ENCODE data around the gene BACH2. TPM values are rescaled to one million over a fixed set of nuclear protein-coding genes. Genes with fewer than 3 reads are reported as not detected.

Gene BACH2
- total and polyA plus RNA-seq, 9 of the 15 experiments (the other 6 are each of a cell fraction or from before 2014, with no cell fraction given): 0.06 to 3.1 (median 0.59) TPM

- no peak for TF ChIP-seq ZBTB11 (CRISPR knock-in tag; IDR thresholded peaks at IDR 0.05)
- no peak for TF ChIP-seq CHD4 (IDR thresholded peaks at IDR 0.05; ENCODE audit: insufficient read depth, insufficient replicate concordance, low read depth, low read length, poor library complexity, severe bottlenecking)
Observed at GRCh38 chr6:90233213-90233612, 63.4 kb downstream of the BACH2 start (continued).

DNA sequence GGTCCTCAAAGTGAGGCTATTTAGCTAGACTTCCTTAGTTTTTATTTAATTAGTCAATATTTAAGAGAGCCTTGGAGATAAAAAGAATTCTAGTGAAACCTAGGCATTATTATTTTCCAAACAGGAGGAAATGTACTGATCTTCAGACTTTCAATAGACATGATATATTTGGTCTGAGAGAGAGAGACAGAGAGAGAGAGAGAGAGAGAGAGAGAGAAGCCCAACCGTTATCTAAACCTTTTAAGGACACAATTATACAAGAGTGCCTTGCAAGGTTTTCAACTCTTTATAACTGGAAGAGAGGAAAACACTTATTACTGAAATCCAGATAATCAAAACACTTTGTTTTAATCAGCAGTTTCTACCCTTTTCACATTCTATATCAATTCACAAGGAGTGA, 64.8 kb downstream of the BACH2 start:
- Histone ChIP-seq H3K79me2 (ENCODE audit: control insufficient read depth, insufficient read depth, low read length) (no peaks in the 10 kb centered on the region), H3K4me1 (replicated peaks in 1 of 2; ENCODE audit: control insufficient read depth in 2 of 2, insufficient read depth in 2 of 2, low read length in 2 of 2) (no peaks in the 10 kb centered on the region), H4K20me1 (replicated peaks; ENCODE audit: control insufficient read depth, insufficient read depth, low read length) (no peaks in the 10 kb centered on the region), H3K27me3 (ENCODE audit: control insufficient read depth in 2 of 2, insufficient read depth in 2 of 2, low read length in 2 of 2) (peaks cover 2 to 13% of the 10 kb centered on the region in 2 experiments; a peak in 3 of 5 replicates), H3K4me3 (no peak overlapping the region), H3K9me1 (ENCODE audit: control insufficient read depth, insufficient read depth, low read length) (no peaks in the 10 kb centered on the region), H3K27ac (ENCODE audit: extremely low read depth, low read depth, low read length) (no peak overlapping the region), H3K9me3 (replicated peaks; ENCODE audit: control insufficient read depth, insufficient read depth, low read depth, low read length) (no peaks in the 10 kb centered on the region), H2AFZ (ENCODE audit: low read depth, low read length) (no peak overlapping the region), H3K4me2 (ENCODE audit: insufficient read depth, low read length) (no peak overlapping the region), H3K9ac (ENCODE audit: insufficient read depth in 1 of 2, low read depth in 2 of 2, low read length in 2 of 2) (no peak overlapping the region), H3K36me3 (ENCODE audit: control insufficient read depth, insufficient read depth, low read length) (no peaks in the 10 kb centered on the region)
- no peak for DNase-seq (ENCODE audit: extremely low read depth in 1 of 4, low spot score in 3 of 4)
- 0% methylated on average over 1 of the region's 1 CpG for WGBS (ENCODE audit: insufficient coverage, low coverage, missing lambda C conversion rate)
- FAIRE-seq: no peak
- no TSS peak for BruUV-seq (replicated peaks)
- intact Hi-C loops (cut with micrococcal nuclease) (no loop called here), in situ Hi-C loops (cut with MboI) (no loop called here)
- TF ChIP-seq NFRKB (IDR thresholded peaks at IDR 0.05; ENCODE audit: low read depth): no peak
- no peak for TF ChIP-seq CREBBP (IDR thresholded peaks at IDR 0.05; ENCODE audit: low read depth, low read length)
- ATAC-seq: no peak
- ChIA-PET POLR2A (no interaction called here), CTCF (ENCODE audit: low intra/inter-chr PET ratio) (no interaction called here)

Data from K562 (cell line).